WERI-Rb-1 (cell line): Measurements from ENCODE around the gene EPN3.

Experiments used
- DNase-seq: peaks from one replicate; pipeline ENCODE4 v3.0.0-alpha.2; 2020
- H3K27ac ChIP-seq: fragments of 250-450 bp; sonication (Bioruptor Pico); 2 replicates; pipeline ENCODE4 v1.5.1; 2020; ENCODE audit warnings: mild to moderate bottlenecking, moderate library complexity
- H3K27me3 ChIP-seq: fragments of 250-450 bp; sonication (Bioruptor Pico); 2 replicates; pipeline ENCODE4 v1.5.1; 2021; ENCODE audit warnings: mild to moderate bottlenecking, low read depth, moderate library complexity; ENCODE audit not compliant: insufficient read depth, severe bottlenecking
- H3K36me3 ChIP-seq: fragments of 250-450 bp; sonication (Bioruptor Pico); 2 replicates; pipeline ENCODE4 v1.5.1; 2020; ENCODE audit warnings: mild to moderate bottlenecking, moderate library complexity
- H3K4me3 ChIP-seq: 2 replicates; pipeline ENCODE4 v1.5.1; 2011; ENCODE audit warnings: low read depth, mild to moderate bottlenecking, control low read depth, low read length
- H3K9me3 ChIP-seq: fragments of 250-450 bp; sonication (Bioruptor Pico); 2 replicates; pipeline ENCODE4 v1.5.1; 2021; ENCODE audit warnings: mild to moderate bottlenecking, moderate library complexity; ENCODE audit not compliant: severe bottlenecking
- CTCF ChIP-seq: IDR thresholded peaks from 2 replicates; pipeline ENCODE4 v1.5.1; 2011; ENCODE audit warnings: low read depth, mild to moderate bottlenecking, control low read depth, inconsistent platforms, low read length

EPN3 gene

GRCh38 chr17:50491505-50491904 lies 41.0 kb upstream of the EPN3 start:
- Histone ChIP-seq H3K36me3 (no peaks in the 10 kb centered on the region), H3K4me3 (no peak overlapping the region), H3K27me3 (no peaks in the 10 kb centered on the region), H3K27ac (no peak overlapping the region), H3K9me3 (no peaks in the 10 kb centered on the region)
- TF ChIP-seq CTCF = no peak
- no peak for DNase-seq

- no peak for TF ChIP-seq CTCF
- no peaks in the 10 kb centered on the region for H3K27me3 ChIP-seq
- H3K36me3 ChIP-seq = no peaks in the 10 kb centered on the region
- no peaks in the 10 kb centered on the region for H3K9me3 ChIP-seq
- DNase-seq = no peak
- no peak overlapping the region for H3K4me3 ChIP-seq
- H3K27ac ChIP-seq = no peak overlapping the region
Measured at GRCh38 chr17:50492214-50492613, 40.3 kb upstream of the EPN3 start.

GRCh38 chr17:50493744-50494143 lies 38.8 kb upstream of the EPN3 start:
- Histone ChIP-seq H3K4me3 (no peak overlapping the region), H3K9me3 (no peaks in the 10 kb centered on the region), H3K27ac (no peak overlapping the region), H3K27me3 (no peaks in the 10 kb centered on the region), H3K36me3 (no peaks in the 10 kb centered on the region)
- TF ChIP-seq CTCF = no peak
- DNase-seq = no peak

GRCh38 chr17:50495217-50495823 lies 37.2 kb upstream of the EPN3 start:
- H3K36me3 ChIP-seq = no peaks in the 10 kb centered on the region
- peaks cover 3% of the 10 kb centered on the region for H3K9me3 ChIP-seq
- H3K27me3 ChIP-seq = no peaks in the 10 kb centered on the region
- no peak for TF ChIP-seq CTCF
- H3K27ac ChIP-seq = no peak overlapping the region
- no peak overlapping the region for H3K4me3 ChIP-seq
- DNase-seq = no peak

GRCh38 chr17:50495918-50496317 lies 36.6 kb upstream of the EPN3 start:
- no peaks in the 10 kb centered on the region for H3K27me3 ChIP-seq
- H3K36me3 ChIP-seq = no peaks in the 10 kb centered on the region
- H3K9me3 ChIP-seq = peaks cover 3% of the 10 kb centered on the region
- no peak for DNase-seq
- no peak overlapping the region for H3K4me3 ChIP-seq
- no peak overlapping the region for H3K27ac ChIP-seq
- no peak for TF ChIP-seq CTCF
